HepG2 (cell line): ENCODE results near the gene LAP3. TPM values are rescaled to one million over a fixed set of nuclear protein-coding genes. Genes with fewer than 3 reads are reported as not detected.

Experiments used
- CBX1 ChIP-seq: IDR thresholded peaks from one replicate; pipeline ENCODE4 v1.6.1; 2016; ENCODE audit warnings: antibody characterized with exemption, low read depth
- CENPT ChIP-seq: sonication (generic); formaldehyde crosslinking; IDR thresholded peaks from 2 replicates; pipeline ENCODE4 v1.8.0; 2022; ENCODE audit warnings: low read depth, mild to moderate bottlenecking, moderate library complexity, missing genetic modification reagents
- CHD4 ChIP-seq: fragments of 200-600 bp; sonication (generic); IDR thresholded peaks from 2 replicates; pipeline ENCODE4 v1.7.0; 2017; ENCODE audit warnings: mild to moderate bottlenecking, low read length, borderline replicate concordance
- CREB1 ChIP-seq, 2 experiments: fragments of 450-650 bp in 1 of 2; IDR thresholded peaks; 2 replicates each; pipeline ENCODE4 v1.6.1; 2016 to 2017; ENCODE audit warnings: control low read depth in 1 of 2, mild to moderate bottlenecking in 1 of 2, missing compliant biosample characterization in 1 of 2, missing genetic modification characterization in 1 of 2
- FLYWCH1 ChIP-seq: sonication (generic); formaldehyde crosslinking; IDR thresholded peaks from 2 replicates; pipeline ENCODE4 v1.8.1; 2023; ENCODE audit warnings: mild to moderate bottlenecking, missing genetic modification reagents
- FOXA1 ChIP-seq, 2 experiments: fragments of 450-650 bp in 1 of 2; sonication (generic) in 1 of 2; formaldehyde crosslinking in 1 of 2; IDR thresholded peaks; 2 replicates each; pipeline versions ENCODE4 v1.4.0 to v1.6.1; 2016 to 2020; ENCODE audit warnings: missing genetic modification reagents in 1 of 2
- FOXJ3 ChIP-seq: sonication (generic); formaldehyde crosslinking; IDR thresholded peaks from 2 replicates; pipeline ENCODE4 v1.4.0; 2020; ENCODE audit warnings: missing genetic modification reagents, mild to moderate bottlenecking, borderline replicate concordance
- GZF1 ChIP-seq: sonication (generic); formaldehyde crosslinking; IDR thresholded peaks from 2 replicates; pipeline ENCODE4 v1.5.1; 2020; ENCODE audit warnings: mild to moderate bottlenecking, missing genetic modification reagents
- HIC2 ChIP-seq: sonication (generic); formaldehyde crosslinking; IDR thresholded peaks from 2 replicates; pipeline ENCODE4 v1.9.0; 2022; ENCODE audit warnings: low read depth, missing genetic modification reagents
- KLF13 ChIP-seq: sonication (generic); formaldehyde crosslinking; IDR thresholded peaks from 2 replicates; pipeline ENCODE4 v1.4.0; 2020; ENCODE audit warnings: mild to moderate bottlenecking, missing genetic modification reagents
- MEIS1 ChIP-seq: sonication (generic); formaldehyde crosslinking; IDR thresholded peaks from 2 replicates; pipeline ENCODE4 v1.9.0; 2021; ENCODE audit warnings: mild to moderate bottlenecking, missing genetic modification reagents, moderate library complexity, borderline replicate concordance
- MIER3 ChIP-seq: IDR thresholded peaks from 2 replicates; pipeline ENCODE4 v1.6.1; 2016; ENCODE audit warnings: missing compliant biosample characterization, borderline replicate concordance
- MTA3 ChIP-seq: sonication (generic); formaldehyde crosslinking; IDR thresholded peaks from 2 replicates; pipeline ENCODE4 v1.4.0; 2020; ENCODE audit warnings: missing genetic modification reagents
- MXI1 ChIP-seq: IDR thresholded peaks from 3 replicates; pipeline ENCODE4 v1.6.1; 2012; ENCODE audit warnings: low read depth, low read length, inconsistent platforms, borderline replicate concordance
- NCOA5 ChIP-seq: sonication (generic); formaldehyde crosslinking; IDR thresholded peaks from 2 replicates; pipeline ENCODE4 v1.4.0; 2020; ENCODE audit warnings: missing genetic modification reagents
- NR2F6 ChIP-seq, 2 experiments: IDR thresholded peaks; 2 replicates each; pipeline ENCODE4 v1.6.1; 2016; ENCODE audit warnings: antibody characterized with exemption in 1 of 2, mild to moderate bottlenecking in 1 of 2
- RELA ChIP-seq: sonication (generic); formaldehyde crosslinking; IDR thresholded peaks from 2 replicates; pipeline ENCODE4 v1.4.0; 2020; ENCODE audit warnings: missing genetic modification reagents
- RFXANK ChIP-seq: IDR thresholded peaks from 2 replicates; pipeline ENCODE4 v1.6.1; 2016
- STAT5B ChIP-seq: sonication (generic); formaldehyde crosslinking; IDR thresholded peaks from 2 replicates; pipeline ENCODE4 v1.4.0; 2020; ENCODE audit warnings: missing genetic modification reagents
- TCF12 ChIP-seq, 2 experiments: fragments of 450-650 bp in 1 of 2; sonication (generic) in 1 of 2; formaldehyde crosslinking in 1 of 2; IDR thresholded peaks; 2 replicates each; pipeline versions ENCODE4 v1.6.1 to v1.8.0; 2017 to 2022; ENCODE audit warnings: antibody characterized with exemption in 1 of 2, mild to moderate bottlenecking in 1 of 2, missing genetic modification reagents in 1 of 2, moderate library complexity in 1 of 2
- ZFP90 ChIP-seq: sonication (generic); formaldehyde crosslinking; IDR thresholded peaks from 2 replicates; pipeline ENCODE4 v1.8.0; 2022; ENCODE audit warnings: missing genetic modification reagents, mild to moderate bottlenecking, inconsistent platforms, borderline replicate concordance
- ZFP91 ChIP-seq: sonication (generic); formaldehyde crosslinking; IDR thresholded peaks from 2 replicates; pipeline ENCODE4 v1.9.0; 2022; ENCODE audit warnings: missing genetic modification reagents, mild to moderate bottlenecking, borderline replicate concordance
- ZNF354B ChIP-seq: sonication (generic); formaldehyde crosslinking; IDR thresholded peaks from 2 replicates; pipeline ENCODE4 v1.8.0; 2022; ENCODE audit warnings: mild to moderate bottlenecking, missing genetic modification reagents
- ZNF576 ChIP-seq: sonication (generic); formaldehyde crosslinking; IDR thresholded peaks from 2 replicates; pipeline ENCODE4 v1.4.0; 2020; ENCODE audit warnings: mild to moderate bottlenecking, missing genetic modification reagents
- ZNF615 ChIP-seq: sonication (generic); formaldehyde crosslinking; IDR thresholded peaks from 2 replicates; pipeline ENCODE4 v1.5.0; 2020; ENCODE audit warnings: mild to moderate bottlenecking, missing genetic modification reagents, borderline replicate concordance
- ZNF629 ChIP-seq: sonication (generic); formaldehyde crosslinking; conservative IDR thresholded peaks from 2 replicates; pipeline ENCODE4 v1.5.0; 2020; ENCODE audit warnings: missing genetic modification reagents
- ZNF703 ChIP-seq: sonication (generic); formaldehyde crosslinking; IDR thresholded peaks from 2 replicates; pipeline ENCODE4 v1.5.1; 2020; ENCODE audit warnings: missing genetic modification reagents, mild to moderate bottlenecking, moderate library complexity, borderline replicate concordance
- ZNF709 ChIP-seq: sonication (generic); formaldehyde crosslinking; IDR thresholded peaks from 2 replicates; pipeline ENCODE4 v1.5.0; 2020; ENCODE audit warnings: mild to moderate bottlenecking, missing genetic modification reagents
- ZNF737 ChIP-seq: sonication (generic); formaldehyde crosslinking; IDR thresholded peaks from 2 replicates; pipeline ENCODE4 v1.5.0; 2020; ENCODE audit warnings: missing genetic modification reagents, mild to moderate bottlenecking, borderline replicate concordance
- polyA plus RNA-seq, 8 experiments: library from polyadenylated mRNA; depleted of rRNA in 3 of 8; stranded (reverse) in 7 of 8; unstranded in 1 of 8; fragments of >200 nt; fragmentation: Illumina TruSeq in 4 of 8; extraction: Trizol in 4 of 8; gene quantifications; 2 replicates each; pipeline versions ENCODE4 v1.2.1 to v1.2.3, GENCODE V29; 2011 to 2016; ENCODE audit warnings: low read depth in 4 of 8, missing spikeins in 1 of 8, mixed read lengths in 1 of 8; ENCODE audit not compliant: insufficient read depth in 1 of 8
- total RNA-seq, 5 experiments: library from RNA; depleted of rRNA; stranded (reverse); fragments of >200 nt; fragmentation: Illumina TruSeq; extraction: Trizol; gene quantifications; 2 replicates each; pipeline ENCODE4 v1.2.3, GENCODE V29; 2016; ENCODE audit warnings: low read depth in 1 of 5

The LAP3 gene
- total and polyA plus RNA-seq, 2 of the 13 experiments (the other 11 are each of a cell fraction or from before 2014, with no cell fraction given) = 106 to 125 TPM

- TF ChIP-seq ZNF737 (CRISPR knock-in tag) (no peak), MXI1 (no peak), MEIS1 (no peak), ZNF703 (CRISPR knock-in tag) (no peak), FOXA1 (IDR thresholded peaks at IDR 0.05) (peak; percentile 52; the same call in 1 of the 2 replicates), FOXA1 (CRISPR knock-in tag; IDR thresholded peaks at IDR 0.05) (no peak), MTA3 (CRISPR knock-in tag) (no peak), NR2F6 (IDR thresholded peaks at IDR 0.05) (peak; percentile 37; the same call in 1 of the 2 replicates), NR2F6 (CRISPR knock-in tag; IDR thresholded peaks at IDR 0.05) (peak; percentile 48; the same call in 1 of the 2 replicates), MIER3 (CRISPR knock-in tag) (no peak), KLF13 (CRISPR knock-in tag) (no peak), ZNF576 (CRISPR knock-in tag) (no peak), FLYWCH1 (CRISPR knock-in tag) (no peak), ZFP91 (no peak), ZNF629 (CRISPR knock-in tag) (no peak), CBX1 (no peak), FOXJ3 (no peak), GZF1 (CRISPR knock-in tag) (no peak), HIC2 (CRISPR knock-in tag) (no peak), ZNF615 (CRISPR knock-in tag) (no peak), TCF12 (IDR thresholded peaks at IDR 0.05) (no peak), TCF12 (CRISPR knock-in tag; IDR thresholded peaks at IDR 0.05) (no peak), NCOA5 (no peak), RELA (CRISPR knock-in tag) (no peak), RFXANK (no peak), ZNF354B (CRISPR knock-in tag) (no peak), STAT5B (no peak), CENPT (CRISPR knock-in tag) (no peak), CREB1 (IDR thresholded peaks at IDR 0.05) (no peak), CREB1 (CRISPR knock-in tag; IDR thresholded peaks at IDR 0.05) (no peak), CHD4 (no peak), ZFP90 (CRISPR knock-in tag) (no peak), ZNF709 (CRISPR knock-in tag) (no peak)
Measured at GRCh38 chr4:17556498-17556897, 20.5 kb upstream of the LAP3 start (continued).
